CD8-positive, alpha-beta memory T cell (primary cell): Measurements from ENCODE around the gene WFDC1. TPM values are rescaled to one million over a fixed set of nuclear protein-coding genes. Genes with fewer than 3 reads are reported as not detected.

Source experiments
- CTCF ChIA-PET: fragments of 350-600 bp; sonication (Branson Sonifier 250); formaldehyde crosslinking; loops from one replicate; lab custom pipeline; 2021; ENCODE audit warnings: antibody characterized with exemption; lab: Charles Lee
- POLR2A ChIA-PET: fragments of 350-600 bp; sonication (Branson Sonifier 250); formaldehyde crosslinking; loops from one replicate; lab custom pipeline; 2021; ENCODE audit warnings: antibody characterized with exemption; lab: Charles Lee
- DNase-seq, 5 donors: peaks; one replicate each; pipeline versions ENCODE4 v3.0.0 to v3.0.0-alpha.2; 2020 to 2022; ENCODE audit warnings: mixed read lengths in 1 of 5
- H3K27ac ChIP-seq: one replicate; pipeline ENCODE4 v1.7.0; 2013; ENCODE audit warnings: low read depth, mild to moderate bottlenecking, low read length, moderate library complexity
- H3K27me3 ChIP-seq: 2 replicates; pipeline ENCODE4 v1.7.0; 2013; ENCODE audit warnings: low read length, mild to moderate bottlenecking; ENCODE audit not compliant: insufficient read depth, poor library complexity, severe bottlenecking
- H3K36me3 ChIP-seq: 2 replicates; pipeline ENCODE4 v1.7.0; 2013; ENCODE audit warnings: mild to moderate bottlenecking, low read length, moderate library complexity; ENCODE audit not compliant: insufficient read depth
- H3K4me1 ChIP-seq: 2 replicates; pipeline ENCODE4 v1.7.0; 2013; ENCODE audit warnings: mild to moderate bottlenecking, low read length, moderate library complexity; ENCODE audit not compliant: insufficient read depth
- H3K4me3 ChIP-seq: 2 replicates; pipeline ENCODE4 v1.7.0; 2013; ENCODE audit warnings: mild to moderate bottlenecking, low read length
- H3K9me3 ChIP-seq: 2 replicates; pipeline ENCODE4 v1.7.0; 2013; ENCODE audit warnings: mild to moderate bottlenecking, low read length
- H3K27ac Mint-ChIP-seq, 8 donors: one replicate each; pipeline ENCODE4 v1.8.0; 2020 to 2021; ENCODE audit warnings: mixed read lengths in 8 of 8, mild to moderate bottlenecking in 6 of 8, inconsistent platforms in 3 of 8, moderate library complexity in 3 of 8
- H3K27me3 Mint-ChIP-seq, 2 donors: one replicate each; pipeline ENCODE4 v1.8.0; 2020 to 2021; ENCODE audit warnings: mixed read lengths in 2 of 2, mild to moderate bottlenecking in 1 of 2, moderate library complexity in 1 of 2
- H3K36me3 Mint-ChIP-seq, 3 donors: one replicate each; pipeline ENCODE4 v1.8.0; 2020 to 2021; ENCODE audit warnings: mixed read lengths in 3 of 3, inconsistent platforms in 1 of 3, mild to moderate bottlenecking in 1 of 3
- H3K4me1 Mint-ChIP-seq, 3 donors: one replicate each; pipeline ENCODE4 v1.8.0; 2020 to 2021; ENCODE audit warnings: mixed read lengths in 3 of 3, inconsistent platforms in 1 of 3, mild to moderate bottlenecking in 1 of 3
- H3K4me3 Mint-ChIP-seq, 7 donors: one replicate each; pipeline ENCODE4 v1.8.0; 2020 to 2021; ENCODE audit warnings: mixed read lengths in 7 of 7, mild to moderate bottlenecking in 6 of 7, moderate library complexity in 4 of 7, inconsistent platforms in 2 of 7
- H3K9me3 Mint-ChIP-seq, 5 donors: one replicate each; pipeline ENCODE4 v1.8.0; 2020 to 2022; ENCODE audit warnings: mixed read lengths in 5 of 5, mild to moderate bottlenecking in 3 of 5, moderate library complexity in 2 of 5, inconsistent platforms in 1 of 5
- polyA plus RNA-seq: library from polyadenylated mRNA; unstranded; fragments of 300-500 nt; fragmentation: Illumina TruSeq; gene quantifications from one replicate; pipeline ENCODE4 v1.2.3, GENCODE V29; 2021
- total RNA-seq, 2 experiments: library from RNA; stranded (reverse); gene quantifications; one replicate each; pipeline ENCODE4 v1.2.3, GENCODE V29; 2021

Gene WFDC1, protein sequence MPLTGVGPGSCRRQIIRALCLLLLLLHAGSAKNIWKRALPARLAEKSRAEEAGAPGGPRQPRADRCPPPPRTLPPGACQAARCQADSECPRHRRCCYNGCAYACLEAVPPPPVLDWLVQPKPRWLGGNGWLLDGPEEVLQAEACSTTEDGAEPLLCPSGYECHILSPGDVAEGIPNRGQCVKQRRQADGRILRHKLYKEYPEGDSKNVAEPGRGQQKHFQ
- total RNA-seq (not detected), polyA plus RNA-seq (not detected)

DNA sequence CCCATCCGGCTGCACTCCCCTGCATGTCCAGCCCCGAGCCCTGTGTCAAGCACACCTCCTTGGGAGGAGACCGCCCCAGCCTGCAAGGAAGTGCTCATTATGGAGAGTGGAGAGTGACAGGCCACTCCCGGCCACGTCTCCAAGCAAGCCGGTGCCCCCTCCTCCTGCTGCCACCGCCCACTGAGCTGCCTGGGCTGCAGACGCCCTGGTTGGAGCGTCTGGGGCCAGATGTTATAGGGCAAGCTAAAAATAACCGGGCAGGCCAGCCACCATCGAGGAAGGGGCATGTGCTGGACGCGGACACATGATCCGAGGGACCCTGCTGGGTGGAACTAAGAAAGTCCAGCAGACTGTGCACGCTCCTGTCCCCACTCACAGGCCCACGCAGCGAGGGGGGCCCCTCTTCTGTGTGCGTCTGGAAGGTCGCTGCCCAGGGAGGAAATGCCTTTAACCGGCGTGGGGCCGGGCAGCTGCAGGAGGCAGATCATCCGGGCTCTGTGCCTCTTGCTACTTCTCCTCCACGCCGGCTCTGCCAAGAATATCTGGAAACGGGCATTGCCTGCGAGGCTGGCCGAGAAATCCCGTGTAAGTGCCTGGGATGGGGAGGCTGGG lies at the start of gene WFDC1:
TSS of gene WFDC1 (plus strand) at position 348 of the 612 bp plus-strand sequence. CDS start at position 442, 94 bp downstream.
- H3K4me3 Mint-ChIP-seq: peak within 1 kb of the TSS in 1 of 7 donors; percentile 31
- CTCF ChIA-PET: interaction anchor here (1.6 kb wide), 1 partner anchor 17 kb away, joined by 4 read pairs; no protein-coding TSS in a partner anchor
- H3K4me3 ChIP-seq: no peak within 1 kb of the TSS

DNA sequence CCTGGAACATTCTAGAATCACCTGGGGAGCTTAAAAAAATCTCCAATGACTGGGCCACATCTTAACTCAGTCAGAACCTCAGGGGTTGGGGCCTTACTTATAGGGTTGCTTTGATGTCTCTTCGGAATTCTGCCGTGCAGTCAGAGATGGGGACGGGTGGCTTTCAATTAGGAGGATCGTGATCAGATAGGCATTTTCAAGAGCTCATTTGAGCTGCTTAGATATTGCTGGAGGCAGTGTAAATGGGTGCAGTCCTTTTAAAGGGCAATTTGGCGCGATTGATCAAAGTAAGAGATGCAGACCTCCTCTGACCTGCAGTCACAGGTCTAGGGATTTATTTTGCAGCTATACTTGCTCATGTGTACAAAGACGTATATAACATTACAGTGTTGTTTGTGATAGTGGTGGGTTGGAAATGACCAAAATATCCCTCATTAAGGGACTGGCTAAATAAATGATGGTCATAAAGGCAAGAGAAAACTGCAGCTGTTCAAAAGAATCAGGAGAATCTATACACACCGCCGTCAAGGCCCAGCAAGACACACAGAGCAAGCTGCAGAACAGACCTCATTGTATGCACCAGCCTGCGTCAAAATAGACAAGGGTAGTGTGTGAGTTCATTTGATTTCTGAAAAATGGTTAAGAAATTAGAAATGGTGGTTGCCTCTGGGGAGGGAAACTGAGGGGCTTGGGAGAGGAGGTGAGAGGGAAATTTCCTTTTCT lies 48.6 kb upstream of the WFDC1 start:
- H3K36me3 Mint-ChIP-seq: no peaks in the 10 kb centered on the region
- Histone ChIP-seq H3K9me3 (no peaks in the 10 kb centered on the region), H3K27ac (no peak overlapping the region), H3K27me3 (no peaks in the 10 kb centered on the region), H3K4me3 (no peak overlapping the region), H3K4me1 (no peaks in the 10 kb centered on the region), H3K36me3 (no peaks in the 10 kb centered on the region)
- DNase-seq: no peak
- H3K27ac Mint-ChIP-seq: no peak overlapping the region
- H3K4me3 Mint-ChIP-seq: no peak overlapping the region
- ChIA-PET CTCF (no interaction called here), POLR2A (no interaction called here)
- H3K9me3 Mint-ChIP-seq: peaks cover 0 to 3% (median 0%) of the 10 kb centered on the region in 5 donors
- peaks cover 9 to 46% of the 10 kb centered on the region in 2 donors for H3K27me3 Mint-ChIP-seq
- H3K4me1 Mint-ChIP-seq: no peaks in the 10 kb centered on the region

More for the DNA sequence above, at the start of gene WFDC1:
- Mint-ChIP-seq H3K9me3 (peaks cover 0 to 2% (median 0%) of the 10 kb centered on the region in 5 donors), H3K27ac (peak within 1 kb of the TSS in 1 of 8 donors; percentile 33), H3K4me1 (peaks cover 3 to 11% (median 5%) of the 10 kb centered on the region in 3 donors), H3K36me3 (no peaks in the 10 kb centered on the region), H3K27me3 (peaks cover 18 to 67% of the 10 kb centered on the region in 2 donors)
- Histone ChIP-seq H3K27ac (no peak within 1 kb of the TSS), H3K9me3 (no peaks in the 10 kb centered on the region), H3K36me3 (no peaks in the 10 kb centered on the region), H3K4me1 (no peaks in the 10 kb centered on the region), H3K27me3 (no peaks in the 10 kb centered on the region)
- POLR2A ChIA-PET: no interaction called here
- no peak for DNase-seq

DNA sequence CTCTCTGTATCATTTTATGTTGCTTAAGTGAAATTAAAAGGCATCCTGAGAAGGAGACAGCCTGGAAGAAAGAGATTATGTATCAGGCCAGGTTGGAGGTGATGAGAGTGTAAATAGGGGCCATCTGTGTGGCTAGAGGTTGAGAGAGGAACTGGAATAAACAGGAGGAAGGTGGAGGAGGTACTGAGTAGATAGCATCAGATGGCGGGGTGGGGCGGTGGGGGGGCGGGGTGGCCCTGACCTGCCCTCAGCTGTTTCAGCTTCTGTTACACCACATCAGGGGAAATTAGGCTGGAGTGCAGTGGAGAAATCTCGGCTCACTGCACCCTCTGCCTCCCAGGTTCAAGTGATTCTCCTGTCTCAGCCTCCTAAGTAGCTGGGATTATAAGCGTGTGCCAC lies 48.0 kb upstream of the WFDC1 start:
- no peak for DNase-seq
- no peaks in the 10 kb centered on the region for H3K4me1 ChIP-seq
- no peaks in the 10 kb centered on the region for H3K9me3 ChIP-seq
- CTCF ChIA-PET: no interaction called here
- H3K27me3 Mint-ChIP-seq: peaks cover 11 to 46% of the 10 kb centered on the region in 2 donors
- POLR2A ChIA-PET: no interaction called here
- H3K27me3 ChIP-seq: no peaks in the 10 kb centered on the region
- H3K9me3 Mint-ChIP-seq: peaks cover 0 to 3% (median 0%) of the 10 kb centered on the region in 5 donors
- no peaks in the 10 kb centered on the region for H3K36me3 ChIP-seq
- no peak overlapping the region for H3K4me3 Mint-ChIP-seq
- no peak overlapping the region for H3K27ac Mint-ChIP-seq
- peaks cover 0 to 2% (median 0%) of the 10 kb centered on the region in 3 donors for H3K36me3 Mint-ChIP-seq
- no peak overlapping the region for H3K4me3 ChIP-seq
- H3K4me1 Mint-ChIP-seq: no peaks in the 10 kb centered on the region
- no peak overlapping the region for H3K27ac ChIP-seq

DNA sequence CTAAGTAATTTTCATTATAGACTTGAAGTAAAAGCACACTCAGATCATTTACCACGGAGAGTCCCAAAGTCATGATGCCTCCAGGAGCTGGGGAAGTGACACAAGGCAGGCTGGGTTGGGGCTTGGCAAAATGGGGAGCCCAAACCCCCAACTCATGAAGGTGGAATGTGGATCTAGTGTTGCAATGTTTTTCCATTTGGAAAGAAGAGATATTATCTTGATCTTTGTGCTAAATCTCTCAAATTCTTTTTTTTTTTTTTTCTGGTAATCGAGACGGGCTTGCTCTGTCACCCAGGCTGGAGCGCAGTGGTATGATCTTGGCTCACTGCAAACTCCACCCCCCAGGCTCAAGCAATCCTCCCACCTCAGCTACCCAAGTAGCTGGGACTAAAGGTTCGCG lies 47.3 kb upstream of the WFDC1 start:
- no peak overlapping the region for H3K27ac ChIP-seq
- H3K4me3 ChIP-seq: no peak overlapping the region
- CTCF ChIA-PET: no interaction called here
- H3K27me3 ChIP-seq: no peaks in the 10 kb centered on the region
- H3K4me1 Mint-ChIP-seq: no peaks in the 10 kb centered on the region
- POLR2A ChIA-PET: no interaction called here
- H3K4me3 Mint-ChIP-seq: no peak overlapping the region
- no peaks in the 10 kb centered on the region for H3K36me3 ChIP-seq
- H3K27me3 Mint-ChIP-seq: peaks cover 14 to 47% of the 10 kb centered on the region in 2 donors
- peaks cover 0 to 2% (median 0%) of the 10 kb centered on the region in 3 donors for H3K36me3 Mint-ChIP-seq
- no peak overlapping the region for H3K27ac Mint-ChIP-seq
- H3K9me3 Mint-ChIP-seq: peaks cover 0 to 3% (median 0%) of the 10 kb centered on the region in 5 donors
- no peaks in the 10 kb centered on the region for H3K9me3 ChIP-seq
- H3K4me1 ChIP-seq: no peaks in the 10 kb centered on the region
- no peak for DNase-seq

DNA sequence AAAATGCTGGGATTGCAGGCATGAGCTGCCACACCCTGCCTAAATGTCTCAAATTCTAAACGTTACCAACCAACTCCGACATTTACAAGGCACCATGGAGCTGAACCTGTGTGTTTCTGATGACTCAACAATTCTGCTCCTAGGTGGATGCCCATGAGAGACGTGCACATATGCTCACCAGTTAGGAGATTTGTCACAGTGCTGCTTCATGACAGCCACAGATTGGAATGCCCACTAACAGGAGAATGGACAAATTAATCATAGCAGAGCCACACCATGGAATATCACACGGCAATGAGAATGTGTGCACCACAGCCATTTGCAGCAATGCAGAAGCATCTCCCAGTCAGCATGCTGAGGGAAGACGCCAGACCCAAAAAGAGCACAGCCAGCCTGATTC lies 46.8 kb upstream of the WFDC1 start:
- Histone ChIP-seq H3K4me1 (no peaks in the 10 kb centered on the region), H3K27me3 (no peaks in the 10 kb centered on the region), H3K27ac (no peak overlapping the region), H3K9me3 (no peaks in the 10 kb centered on the region), H3K36me3 (no peaks in the 10 kb centered on the region), H3K4me3 (no peak overlapping the region)
- ChIA-PET CTCF (no interaction called here), POLR2A (no interaction called here)
- Mint-ChIP-seq H3K4me1 (no peaks in the 10 kb centered on the region), H3K9me3 (peaks cover 0 to 3% (median 0%) of the 10 kb centered on the region in 5 donors), H3K27me3 (peaks cover 12 to 42% of the 10 kb centered on the region in 2 donors), H3K4me3 (no peak overlapping the region), H3K36me3 (peaks cover 0 to 2% (median 0%) of the 10 kb centered on the region in 3 donors), H3K27ac (no peak overlapping the region)
- DNase-seq: no peak

DNA sequence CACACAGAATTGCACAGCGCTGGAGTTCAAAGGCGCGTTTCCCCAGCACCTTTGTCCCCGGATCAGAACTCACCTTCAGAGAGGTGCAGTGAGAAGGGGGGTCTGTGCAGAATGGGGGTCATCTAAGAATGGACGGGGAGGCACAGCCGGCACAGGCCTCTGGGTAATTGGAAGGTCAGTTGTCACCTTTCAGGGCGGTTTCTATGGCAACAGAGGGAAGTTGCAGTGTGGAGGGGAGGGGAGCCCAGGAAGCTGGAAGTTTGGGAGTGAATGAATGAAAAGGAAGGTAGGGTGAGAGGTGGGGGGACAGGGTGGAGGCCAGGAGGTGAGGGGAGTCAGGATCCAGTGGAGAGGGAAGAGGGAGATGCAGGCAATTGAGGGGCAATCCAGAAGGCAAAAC lies 42.5 kb upstream of the WFDC1 start:
- H3K27me3 ChIP-seq: no peaks in the 10 kb centered on the region
- Mint-ChIP-seq H3K4me1 (no peaks in the 10 kb centered on the region), H3K36me3 (peaks cover 0 to 2% (median 0%) of the 10 kb centered on the region in 3 donors), H3K9me3 (peaks cover 0 to 2% (median 0%) of the 10 kb centered on the region in 5 donors), H3K4me3 (no peak overlapping the region), H3K27ac (no peak overlapping the region), H3K27me3 (peaks cover 12 to 38% of the 10 kb centered on the region in 2 donors)
- no peak overlapping the region for H3K27ac ChIP-seq
- no peak for DNase-seq
- no peaks in the 10 kb centered on the region for H3K36me3 ChIP-seq
- H3K9me3 ChIP-seq: no peaks in the 10 kb centered on the region
- H3K4me3 ChIP-seq: no peak overlapping the region
- CTCF ChIA-PET: no interaction called here
- POLR2A ChIA-PET: no interaction called here
- H3K4me1 ChIP-seq: no peaks in the 10 kb centered on the region

DNA sequence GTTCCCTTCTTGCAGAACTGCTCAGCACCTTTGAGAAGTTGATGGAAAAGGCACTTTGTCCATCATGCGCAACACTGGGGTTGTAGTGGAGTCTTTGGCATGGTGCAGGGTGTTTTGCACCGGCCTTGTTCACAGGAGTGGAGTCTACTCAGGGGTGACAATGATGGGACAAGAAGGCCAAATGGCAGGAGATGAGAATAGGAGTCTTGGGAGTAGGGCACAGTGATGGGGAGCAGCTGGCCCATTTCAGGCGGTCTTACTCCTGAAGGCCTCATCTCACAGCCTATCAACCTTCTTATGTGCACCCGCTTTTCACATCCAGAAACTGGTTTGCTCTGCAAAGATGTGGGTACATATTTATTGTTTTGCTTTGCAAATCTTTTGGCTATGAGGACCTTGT lies 41.5 kb upstream of the WFDC1 start:
- no peak for DNase-seq
- Mint-ChIP-seq H3K9me3 (peaks cover 0 to 2% (median 0%) of the 10 kb centered on the region in 5 donors), H3K4me1 (no peaks in the 10 kb centered on the region), H3K4me3 (no peak overlapping the region), H3K36me3 (peaks cover 0 to 2% (median 0%) of the 10 kb centered on the region in 3 donors), H3K27me3 (peaks cover 12 to 42% of the 10 kb centered on the region in 2 donors), H3K27ac (no peak overlapping the region)
- ChIA-PET CTCF (no interaction called here), POLR2A (no interaction called here)
- H3K36me3 ChIP-seq: no peaks in the 10 kb centered on the region
- no peak overlapping the region for H3K27ac ChIP-seq
- no peaks in the 10 kb centered on the region for H3K27me3 ChIP-seq
- H3K4me3 ChIP-seq: no peak overlapping the region
- H3K4me1 ChIP-seq: no peaks in the 10 kb centered on the region
- H3K9me3 ChIP-seq: no peaks in the 10 kb centered on the region

DNA sequence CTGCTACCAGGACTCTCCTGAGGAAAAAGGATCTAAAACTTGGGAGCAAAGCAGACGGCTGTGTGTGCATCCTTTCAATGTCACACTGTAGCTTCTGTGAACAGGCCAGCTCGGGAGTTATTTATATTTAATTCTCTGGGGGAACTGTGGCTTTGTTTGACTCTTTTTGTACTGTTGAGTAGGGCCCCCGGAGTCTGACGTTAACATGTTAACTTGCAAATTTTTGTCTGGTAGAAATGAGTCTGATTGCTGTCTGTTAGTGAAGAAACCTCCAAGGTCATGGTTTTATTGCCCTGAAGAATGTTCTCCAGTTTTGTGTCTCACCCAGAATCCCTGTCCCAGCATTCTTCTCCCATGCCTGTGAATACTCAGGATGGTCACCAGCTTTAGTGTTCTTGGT lies 40.6 kb upstream of the WFDC1 start:
- Histone ChIP-seq H3K9me3 (no peaks in the 10 kb centered on the region), H3K36me3 (no peaks in the 10 kb centered on the region), H3K4me3 (no peak overlapping the region), H3K4me1 (no peaks in the 10 kb centered on the region), H3K27ac (no peak overlapping the region), H3K27me3 (no peaks in the 10 kb centered on the region)
- Mint-ChIP-seq H3K36me3 (peaks cover 0 to 2% (median 0%) of the 10 kb centered on the region in 3 donors), H3K4me3 (no peak overlapping the region), H3K4me1 (no peaks in the 10 kb centered on the region), H3K27me3 (peaks cover 12 to 51% of the 10 kb centered on the region in 2 donors), H3K9me3 (peaks cover 0 to 2% (median 0%) of the 10 kb centered on the region in 5 donors), H3K27ac (no peak overlapping the region)
- CTCF ChIA-PET: no interaction called here
- POLR2A ChIA-PET: no interaction called here
- DNase-seq: no peak
